HEK293 (cell line): ENCODE results near the gene ZNHIT1.

Source experiments
- EGR2 ChIP-seq: fragments of 450-650 bp; formaldehyde crosslinking; IDR thresholded peaks from 2 replicates; pipeline ENCODE4 v1.5.1; 2016; ENCODE audit warnings: low read depth, missing biosample characterization, missing genetic modification characterization
- KLF7 ChIP-seq: fragments of 450-650 bp; formaldehyde crosslinking; IDR thresholded peaks from 2 replicates; pipeline ENCODE4 v1.5.1; 2016; ENCODE audit warnings: missing biosample characterization, missing genetic modification characterization, borderline replicate concordance
- KLF8 ChIP-seq: fragments of 450-650 bp; formaldehyde crosslinking; IDR thresholded peaks from 2 replicates; pipeline ENCODE4 v1.5.1; 2016; ENCODE audit warnings: missing biosample characterization, missing genetic modification characterization
- KLF9 ChIP-seq: fragments of 450-650 bp; formaldehyde crosslinking; IDR thresholded peaks from 2 replicates; pipeline ENCODE4 v1.5.1; 2016; ENCODE audit warnings: missing biosample characterization, missing genetic modification characterization, low read depth
- MYNN ChIP-seq: fragments of 450-650 bp; formaldehyde crosslinking; IDR thresholded peaks from 2 replicates; pipeline ENCODE4 v1.5.1; 2016; ENCODE audit warnings: missing biosample characterization, missing genetic modification characterization, borderline replicate concordance
- PATZ1 ChIP-seq: fragments of 450-650 bp; formaldehyde crosslinking; IDR thresholded peaks from 2 replicates; pipeline ENCODE4 v1.5.1; 2016; ENCODE audit warnings: missing biosample characterization, missing genetic modification characterization
- SP7 ChIP-seq: fragments of 450-650 bp; formaldehyde crosslinking; IDR thresholded peaks from 2 replicates; pipeline ENCODE4 v1.5.1; 2016; ENCODE audit warnings: missing biosample characterization, missing genetic modification characterization
- YY2 ChIP-seq: fragments of 450-650 bp; formaldehyde crosslinking; IDR thresholded peaks from 2 replicates; pipeline ENCODE4 v1.5.1; 2016; ENCODE audit warnings: missing biosample characterization, missing genetic modification characterization
- ZFP69B ChIP-seq: fragments of 450-650 bp; formaldehyde crosslinking; IDR thresholded peaks from 2 replicates; pipeline ENCODE4 v1.5.1; 2016; ENCODE audit warnings: missing biosample characterization, missing genetic modification characterization
- ZNF121 ChIP-seq: fragments of 450-650 bp; formaldehyde crosslinking; IDR thresholded peaks from 2 replicates; pipeline ENCODE4 v1.5.1; 2016; ENCODE audit warnings: missing biosample characterization, missing genetic modification characterization
- ZNF2 ChIP-seq: fragments of 450-650 bp; formaldehyde crosslinking; IDR thresholded peaks from 2 replicates; pipeline ENCODE4 v1.5.1; 2016; ENCODE audit warnings: missing biosample characterization, missing genetic modification characterization
- ZNF341 ChIP-seq: fragments of 450-650 bp; formaldehyde crosslinking; IDR thresholded peaks from 2 replicates; pipeline ENCODE4; 2016; ENCODE audit warnings: low read depth, missing biosample characterization, missing genetic modification characterization
- ZNF398 ChIP-seq: fragments of 450-650 bp; formaldehyde crosslinking; IDR thresholded peaks from 2 replicates; pipeline ENCODE4 v1.5.1; 2017; ENCODE audit warnings: missing biosample characterization, missing genetic modification characterization
- ZNF433 ChIP-seq: fragments of 450-650 bp; formaldehyde crosslinking; IDR thresholded peaks from 2 replicates; pipeline ENCODE4 v1.5.1; 2016; ENCODE audit warnings: missing biosample characterization, missing genetic modification characterization, low read depth
- ZNF561 ChIP-seq: fragments of 450-650 bp; IDR thresholded peaks from 2 replicates; pipeline ENCODE4 v1.5.1; 2018; ENCODE audit warnings: missing biosample characterization, missing genetic modification characterization, borderline replicate concordance
- ZNF639 ChIP-seq: fragments of 450-650 bp; formaldehyde crosslinking; IDR thresholded peaks from 2 replicates; pipeline ENCODE4 v1.5.1; 2016; ENCODE audit warnings: missing biosample characterization, missing genetic modification characterization
- ZNF660 ChIP-seq: fragments of 450-650 bp; IDR thresholded peaks from 2 replicates; pipeline ENCODE4 v1.5.1; 2018; ENCODE audit warnings: missing biosample characterization, mild to moderate bottlenecking, missing genetic modification characterization
- ZNF692 ChIP-seq: fragments of 450-650 bp; formaldehyde crosslinking; IDR thresholded peaks from 2 replicates; pipeline ENCODE4 v1.5.1; 2016; ENCODE audit warnings: missing biosample characterization, missing genetic modification characterization
- ZNF777 ChIP-seq: fragments of 450-650 bp; formaldehyde crosslinking; IDR thresholded peaks from 2 replicates; pipeline ENCODE4 v1.5.1; 2017; ENCODE audit warnings: missing biosample characterization, missing genetic modification characterization, borderline replicate concordance
- ZXDB ChIP-seq: fragments of 450-650 bp; formaldehyde crosslinking; IDR thresholded peaks from 2 replicates; pipeline ENCODE4 v1.5.1; 2016; ENCODE audit warnings: missing biosample characterization, missing genetic modification characterization
- TF ChIP-seq, protein P1 (sequence below): fragments of 450-650 bp; formaldehyde crosslinking; IDR thresholded peaks from 2 replicates; pipeline ENCODE4 v1.5.1; 2016; ENCODE audit warnings: missing biosample characterization, missing genetic modification characterization
- TF ChIP-seq, protein P2 (sequence below): fragments of 450-650 bp; formaldehyde crosslinking; IDR thresholded peaks from 2 replicates; pipeline ENCODE4 v1.5.1; 2017; ENCODE audit warnings: missing biosample characterization, missing genetic modification characterization
- TF ChIP-seq, protein P3 (sequence below): fragments of 450-650 bp; formaldehyde crosslinking; IDR thresholded peaks from 2 replicates; pipeline ENCODE4 v1.5.1; 2017; ENCODE audit warnings: missing biosample characterization, missing genetic modification characterization

ZNHIT1 gene

GRCh38 chr7:101217388-101218235, at the start of gene ZNHIT1, which contains the start of gene PLOD3 (continued):
- 0 out of 2 replicates have a peak, but pooled peaks have one; percentile 35 for TF ChIP-seq ZNF639 (tag by site-specific recombination)
- peak; percentile 65 for TF ChIP-seq EGR2 (tag by site-specific recombination)
- peak; percentile 28; the same call in 1 of the 2 replicates for TF ChIP-seq ZXDB (tag by site-specific recombination)
- TF ChIP-seq ZNF777 (tag by site-specific recombination) = peak; percentile 47; the same call in 1 of the 2 replicates
- TF ChIP-seq, protein P1, sequence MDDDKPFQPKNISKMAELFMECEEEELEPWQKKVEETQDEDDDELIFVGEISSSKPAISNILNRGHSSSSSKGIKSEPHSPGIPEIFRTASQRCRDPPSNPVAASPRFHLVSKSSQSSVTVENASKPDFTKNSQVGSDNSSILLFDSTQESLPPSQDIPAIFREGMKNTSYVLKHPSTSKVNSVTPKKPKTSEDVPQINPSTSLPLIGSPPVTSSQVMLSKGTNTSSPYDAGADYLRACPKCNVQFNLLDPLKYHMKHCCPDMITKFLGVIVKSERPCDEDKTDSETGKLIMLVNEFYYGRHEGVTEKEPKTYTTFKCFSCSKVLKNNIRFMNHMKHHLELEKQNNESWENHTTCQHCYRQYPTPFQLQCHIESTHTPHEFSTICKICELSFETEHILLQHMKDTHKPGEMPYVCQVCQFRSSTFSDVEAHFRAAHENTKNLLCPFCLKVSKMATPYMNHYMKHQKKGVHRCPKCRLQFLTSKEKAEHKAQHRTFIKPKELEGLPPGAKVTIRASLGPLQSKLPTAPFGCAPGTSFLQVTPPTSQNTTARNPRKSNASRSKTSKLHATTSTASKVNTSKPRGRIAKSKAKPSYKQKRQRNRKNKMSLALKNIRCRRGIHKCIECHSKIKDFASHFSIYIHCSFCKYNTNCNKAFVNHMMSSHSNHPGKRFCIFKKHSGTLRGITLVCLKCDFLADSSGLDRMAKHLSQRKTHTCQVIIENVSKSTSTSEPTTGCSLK (tag by site-specific recombination) = no peak
- peak; percentile 53 for TF ChIP-seq ZNF2 (tag by site-specific recombination)
- TF ChIP-seq KLF7 = peak; percentile 36; the same call in 1 of the 2 replicates
- peak; percentile 12; the same call in 1 of the 2 replicates for TF ChIP-seq YY2 (tag by site-specific recombination)
- TF ChIP-seq ZNF121 (tag by site-specific recombination) = no peak
- 0 out of 2 replicates have a peak, but pooled peaks have one; percentile 3 for TF ChIP-seq ZNF660 (tag by site-specific recombination)
- TF ChIP-seq ZNF433 (tag by site-specific recombination) = no peak
- peak; percentile 60; the same call in 1 of the 2 replicates for TF ChIP-seq KLF8 (tag by site-specific recombination)
- TF ChIP-seq PATZ1 = peak; percentile 79
- 0 out of 2 replicates have a peak, but pooled peaks have one; percentile 13 for TF ChIP-seq ZFP69B
- peak; percentile 72; the same call in 1 of the 2 replicates for TF ChIP-seq KLF9 (tag by site-specific recombination)
- peak; percentile 40 for TF ChIP-seq ZNF398 (tag by site-specific recombination)
- TF ChIP-seq, protein P2, sequence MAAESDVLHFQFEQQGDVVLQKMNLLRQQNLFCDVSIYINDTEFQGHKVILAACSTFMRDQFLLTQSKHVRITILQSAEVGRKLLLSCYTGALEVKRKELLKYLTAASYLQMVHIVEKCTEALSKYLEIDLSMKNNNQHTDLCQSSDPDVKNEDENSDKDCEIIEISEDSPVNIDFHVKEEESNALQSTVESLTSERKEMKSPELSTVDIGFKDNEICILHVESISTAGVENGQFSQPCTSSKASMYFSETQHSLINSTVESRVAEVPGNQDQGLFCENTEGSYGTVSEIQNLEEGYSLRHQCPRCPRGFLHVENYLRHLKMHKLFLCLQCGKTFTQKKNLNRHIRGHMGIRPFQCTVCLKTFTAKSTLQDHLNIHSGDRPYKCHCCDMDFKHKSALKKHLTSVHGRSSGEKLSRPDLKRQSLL (tag by site-specific recombination) = no peak
- no peak for TF ChIP-seq MYNN (tag by site-specific recombination)
- peak; percentile 28; the same call in 1 of the 2 replicates for TF ChIP-seq ZNF692 (tag by site-specific recombination)
- TF ChIP-seq ZNF561 (tag by site-specific recombination) = 0 out of 2 replicates have a peak, but pooled peaks have one; percentile 56
- peak; percentile 66 for TF ChIP-seq SP7 (tag by site-specific recombination)
- TF ChIP-seq ZNF341 (tag by site-specific recombination) = peak; percentile 16; the same call in 1 of the 2 replicates
- TF ChIP-seq, protein P3, sequence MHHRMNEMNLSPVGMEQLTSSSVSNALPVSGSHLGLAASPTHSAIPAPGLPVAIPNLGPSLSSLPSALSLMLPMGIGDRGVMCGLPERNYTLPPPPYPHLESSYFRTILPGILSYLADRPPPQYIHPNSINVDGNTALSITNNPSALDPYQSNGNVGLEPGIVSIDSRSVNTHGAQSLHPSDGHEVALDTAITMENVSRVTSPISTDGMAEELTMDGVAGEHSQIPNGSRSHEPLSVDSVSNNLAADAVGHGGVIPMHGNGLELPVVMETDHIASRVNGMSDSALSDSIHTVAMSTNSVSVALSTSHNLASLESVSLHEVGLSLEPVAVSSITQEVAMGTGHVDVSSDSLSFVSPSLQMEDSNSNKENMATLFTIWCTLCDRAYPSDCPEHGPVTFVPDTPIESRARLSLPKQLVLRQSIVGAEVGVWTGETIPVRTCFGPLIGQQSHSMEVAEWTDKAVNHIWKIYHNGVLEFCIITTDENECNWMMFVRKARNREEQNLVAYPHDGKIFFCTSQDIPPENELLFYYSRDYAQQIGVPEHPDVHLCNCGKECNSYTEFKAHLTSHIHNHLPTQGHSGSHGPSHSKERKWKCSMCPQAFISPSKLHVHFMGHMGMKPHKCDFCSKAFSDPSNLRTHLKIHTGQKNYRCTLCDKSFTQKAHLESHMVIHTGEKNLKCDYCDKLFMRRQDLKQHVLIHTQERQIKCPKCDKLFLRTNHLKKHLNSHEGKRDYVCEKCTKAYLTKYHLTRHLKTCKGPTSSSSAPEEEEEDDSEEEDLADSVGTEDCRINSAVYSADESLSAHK (tag by site-specific recombination) = peak; percentile 74
